HepG2 (cell line): Measurements from ENCODE around the gene LHFPL2. TPM values are rescaled to one million over a fixed set of nuclear protein-coding genes. Genes with fewer than 3 reads are reported as not detected.

ENCODE experiments used
- ATAC-seq: fragments of 200-7000 bp; cut with Tn5 transposase; 3 replicates; pipeline ENCODE4 v1.9.1; 2020; ENCODE audit warnings: mild to moderate bottlenecking, moderate library complexity
- Bru-seq: library from RNA; stranded (reverse); fragments of 400-500 nt; gene quantifications from one replicate; lab custom pipeline; 2021; lab: Mats Ljungman, UMichigan
- BruChase-seq, 2 experiments: library from RNA; stranded (reverse); fragments of 400-500 nt; gene quantifications; one replicate each; lab custom pipeline; 2021; lab: Mats Ljungman, UMichigan
- BruUV-seq: library from RNA; stranded (reverse); fragments of 400-500 nt; replicated peaks from 2 replicates; lab custom pipeline; 2021; lab: Mats Ljungman, UMichigan
- CTCF ChIA-PET: fragments of 300-600 bp; formaldehyde crosslinking; extraction: SDS; loops from one replicate; lab custom pipeline; 2021; ENCODE audit warnings: low total read pairs, inconsistent platforms, low intra/inter-chr PET ratio; lab: Yijun Ruan, JAX
- POLR2A ChIA-PET: fragments of 350-600 bp; sonication (Branson Sonifier 250); formaldehyde crosslinking; loops from one replicate; lab custom pipeline; 2020; ENCODE audit warnings: antibody characterized with exemption, inconsistent platforms; lab: Yijun Ruan, JAX
- DNase-seq: peaks from one replicate; pipeline ENCODE4 v3.0.0-alpha.2; 2015; ENCODE audit warnings: low spot score
- FAIRE-seq: peaks from 3 replicates; lab custom pipeline; 2011; peaks lifted over from hg19 to GRCh38; lab: Jason Lieb, UNC
- H2AFZ ChIP-seq: one replicate; pipeline ENCODE4 v1.6.1; 2011; ENCODE audit warnings: low read length, inconsistent platforms
- H3K27ac ChIP-seq: fragments of 300-600 bp; 3 replicates; pipeline ENCODE4 v1.8.0; 2011; ENCODE audit warnings: mixed run types, mild to moderate bottlenecking, mixed read lengths, low read length, inconsistent platforms; ENCODE audit not compliant: insufficient read depth; ENCODE audit errors: extremely low read length
- H3K27me3 ChIP-seq, 2 experiments: fragments of 200-600 bp in 1 of 2; 2 replicates in 1 of 2; 3 replicates in 1 of 2; pipeline versions ENCODE4 v1.6.0 to v1.8.0; 2011; ENCODE audit warnings: low read length in 2 of 2, mild to moderate bottlenecking in 2 of 2, moderate library complexity in 2 of 2, inconsistent platforms in 1 of 2; ENCODE audit not compliant: insufficient read depth in 2 of 2, control insufficient read depth in 1 of 2
- H3K36me3 ChIP-seq, 2 experiments: fragments of 200-600 bp in 1 of 2; replicated peaks in 1 of 2; 2 replicates in 1 of 2; 3 replicates in 1 of 2; pipeline versions ENCODE4 v1.5.1 to v1.8.0; 2011; ENCODE audit warnings: low read length in 2 of 2, inconsistent platforms in 1 of 2; ENCODE audit not compliant: insufficient read depth in 2 of 2, control insufficient read depth in 1 of 2
- H3K4me1 ChIP-seq: 2 replicates; pipeline ENCODE4 v1.5.1; 2012; ENCODE audit warnings: low read length, inconsistent platforms; ENCODE audit not compliant: insufficient read depth
- H3K4me2 ChIP-seq: 2 replicates; pipeline ENCODE4 v1.6.0; 2011; ENCODE audit warnings: low read depth, low read length, inconsistent platforms
- H3K4me3 ChIP-seq, 3 experiments: fragments of 200-600 bp in 1 of 3; sonication (generic), shearing (Covaris generic) in 1 of 3; replicated peaks in 1 of 3; 2 replicates each; pipeline ENCODE4 v1.5.1; 2011 to 2016; ENCODE audit warnings: low read length in 3 of 3, inconsistent platforms in 2 of 3, low read depth in 2 of 3, mild to moderate bottlenecking in 2 of 3, control low read depth in 1 of 3, mixed read lengths in 1 of 3; ENCODE audit not compliant: insufficient read depth in 1 of 3
- H3K79me2 ChIP-seq: one replicate; pipeline ENCODE4 v1.6.1; 2011; ENCODE audit warnings: low read length, inconsistent platforms; ENCODE audit not compliant: insufficient read depth
- H3K9ac ChIP-seq: 2 replicates; pipeline ENCODE4 v1.6.0; 2011; ENCODE audit warnings: mild to moderate bottlenecking, low read depth, low read length, inconsistent platforms; ENCODE audit not compliant: insufficient read depth
- H3K9me3 ChIP-seq: 2 replicates; pipeline ENCODE4 v1.5.1; 2012; ENCODE audit warnings: mild to moderate bottlenecking, low read length
- H4K20me1 ChIP-seq: 2 replicates; pipeline ENCODE4 v1.6.0; 2011; ENCODE audit warnings: inconsistent platforms, mild to moderate bottlenecking, low read length, moderate library complexity; ENCODE audit not compliant: insufficient read depth
- BCL6 ChIP-seq: IDR thresholded peaks from 2 replicates; pipeline ENCODE4 v1.6.1; 2016; ENCODE audit warnings: missing genetic modification reagents, missing compliant biosample characterization
- GABPB1 ChIP-seq: IDR thresholded peaks from 2 replicates; pipeline ENCODE4 v1.6.1; 2016; ENCODE audit warnings: mild to moderate bottlenecking, missing genetic modification reagents, moderate library complexity, missing compliant biosample characterization
- HHEX ChIP-seq: IDR thresholded peaks from 2 replicates; pipeline ENCODE4 v1.6.1; 2016; ENCODE audit warnings: control low read depth
- IRF2 ChIP-seq: IDR thresholded peaks from 2 replicates; pipeline ENCODE4 v1.6.1; 2018; ENCODE audit warnings: missing genetic modification reagents, missing compliant biosample characterization
- MBD4 ChIP-seq: IDR thresholded peaks from 2 replicates; pipeline ENCODE4 v1.6.1; 2012; ENCODE audit warnings: low read length, inconsistent platforms, borderline replicate concordance
- SCMH1 ChIP-seq: sonication (generic); formaldehyde crosslinking; IDR thresholded peaks from 2 replicates; pipeline ENCODE4 v1.9.0; 2021; ENCODE audit warnings: missing genetic modification reagents, mild to moderate bottlenecking, borderline replicate concordance
- ZBTB8A ChIP-seq: sonication (generic); formaldehyde crosslinking; IDR thresholded peaks from 2 replicates; pipeline ENCODE4 v1.4.0; 2020; ENCODE audit warnings: mild to moderate bottlenecking, low read depth, missing genetic modification reagents, borderline replicate concordance
- ZNF329 ChIP-seq: sonication (generic); formaldehyde crosslinking; IDR thresholded peaks from 2 replicates; pipeline ENCODE4 v1.9.0; 2021; ENCODE audit warnings: low read depth, mild to moderate bottlenecking, missing genetic modification reagents
- ZNF430 ChIP-seq: sonication (generic); formaldehyde crosslinking; IDR thresholded peaks from 2 replicates; pipeline ENCODE4 v1.9.0; 2021; ENCODE audit warnings: mild to moderate bottlenecking, missing genetic modification reagents
- ZNF816 ChIP-seq: sonication (generic); formaldehyde crosslinking; IDR thresholded peaks from 2 replicates; pipeline ENCODE4 v1.8.0; 2022; ENCODE audit warnings: missing genetic modification reagents, mild to moderate bottlenecking, borderline replicate concordance
- WGBS: methylation state at CpG from one replicate; pipeline ENCODE4 v1.1.6; 2017; ENCODE audit warnings: low lambda C conversion rate; 5-methylcytosine and 5-hydroxymethylcytosine counted together
- in situ Hi-C: cut with HindIII; loops from 2 replicates; pipeline ENCODE4 v1.10.0; 2017; ENCODE audit warnings: low pct_unique_long_range_greater_than_20kb; ENCODE audit not compliant: extremely low pct_ligation_motif_present
- intact Hi-C: fragments of 100-400 bp; cut with micrococcal nuclease; formaldehyde crosslinking; loops from one replicate; pipeline ENCODE4 v1.10.0; 2022; ENCODE audit not compliant: unreplicated experiment
- long read RNA-seq, 2 experiments: library from RNA in 1 of 2; library from polyadenylated mRNA in 1 of 2; stranded (forward) in 1 of 2; unstranded in 1 of 2; transcript quantifications; one replicate each; pipeline ENCODE4 v2.0.0, GENCODE V29; 2019 to 2022
- polyA minus RNA-seq, 3 experiments: library from RNA; depleted of rRNA, polyadenylated mRNA; stranded (reverse); fragments of >200 nt; gene quantifications; 2 replicates each; pipeline ENCODE4 v1.2.3, GENCODE V29; 2011; ENCODE audit warnings: low replicate concordance in 1 of 3
- polyA plus RNA-seq, 8 experiments: library from polyadenylated mRNA; depleted of rRNA in 3 of 8; stranded (reverse) in 7 of 8; unstranded in 1 of 8; fragments of >200 nt; fragmentation: Illumina TruSeq in 4 of 8; extraction: Trizol in 4 of 8; gene quantifications; 2 replicates each; pipeline versions ENCODE4 v1.2.1 to v1.2.3, GENCODE V29; 2011 to 2016; ENCODE audit warnings: low read depth in 4 of 8, missing spikeins in 1 of 8, mixed read lengths in 1 of 8; ENCODE audit not compliant: insufficient read depth in 1 of 8
- total RNA-seq, 5 experiments: library from RNA; depleted of rRNA; stranded (reverse); fragments of >200 nt; fragmentation: Illumina TruSeq; extraction: Trizol; gene quantifications; 2 replicates each; pipeline ENCODE4 v1.2.3, GENCODE V29; 2016; ENCODE audit warnings: low read depth in 1 of 5
- TF ChIP-seq, protein P1 (sequence below): sonication (generic); formaldehyde crosslinking; IDR thresholded peaks from 2 replicates; pipeline ENCODE4 v1.5.0; 2020; ENCODE audit warnings: missing genetic modification reagents, mild to moderate bottlenecking, borderline replicate concordance
- TF ChIP-seq, protein P2 (sequence below): sonication (generic); formaldehyde crosslinking; IDR thresholded peaks from 2 replicates; pipeline ENCODE4 v1.4.0; 2020; ENCODE audit warnings: missing genetic modification reagents

Gene LHFPL2, protein sequence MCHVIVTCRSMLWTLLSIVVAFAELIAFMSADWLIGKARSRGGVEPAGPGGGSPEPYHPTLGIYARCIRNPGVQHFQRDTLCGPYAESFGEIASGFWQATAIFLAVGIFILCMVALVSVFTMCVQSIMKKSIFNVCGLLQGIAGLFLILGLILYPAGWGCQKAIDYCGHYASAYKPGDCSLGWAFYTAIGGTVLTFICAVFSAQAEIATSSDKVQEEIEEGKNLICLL
- 20.0 TPM in 2 replicates for total RNA-seq (2016; rRNA removed; fragmentation: Illumina TruSeq; extraction: Trizol)
- total RNA-seq (2016; cell fraction: cytosol; rRNA removed; fragmentation: Illumina TruSeq; extraction: Trizol; ENCODE audit: low read depth), result 9.3 and 10.4 TPM in 2 replicates
- total RNA-seq (2016; cell fraction: insoluble cytoplasmic fraction; rRNA removed; fragmentation: Illumina TruSeq; extraction: Trizol), result 18.6 and 20.5 TPM in 2 replicates
- 15.5 and 16.5 TPM in 2 replicates for total RNA-seq (2016; cell fraction: membrane; rRNA removed; fragmentation: Illumina TruSeq; extraction: Trizol)
- total RNA-seq (2016; cell fraction: nucleus; rRNA removed; fragmentation: Illumina TruSeq; extraction: Trizol), result 29.5 and 30.3 TPM in 2 replicates
- polyA plus RNA-seq (2011; rRNA removed), result 6.0 and 6.3 TPM in 2 replicates
- 4.6 and 6.5 TPM in 2 replicates for polyA plus RNA-seq (2011; cell fraction: cytosol; rRNA removed)
- 8.6 and 9.9 TPM in 2 replicates for polyA plus RNA-seq (2011; cell fraction: nucleus; rRNA removed)
- 9.2 and 12.5 TPM in 2 replicates for polyA plus RNA-seq (2012)
- 1.4 and 1.7 TPM in 2 replicates for polyA plus RNA-seq (2016; cell fraction: cytosol; fragmentation: Illumina TruSeq; extraction: Trizol; ENCODE audit: low read depth)
- 12.6 and 13.6 TPM in 2 replicates for polyA plus RNA-seq (2016; cell fraction: insoluble cytoplasmic fraction; fragmentation: Illumina TruSeq; extraction: Trizol; ENCODE audit: low read depth)
- polyA plus RNA-seq (2016; cell fraction: membrane; fragmentation: Illumina TruSeq; extraction: Trizol; ENCODE audit: low read depth), result 5.8 and 5.9 TPM in 2 replicates
- 26.4 and 29.4 TPM in 2 replicates for polyA plus RNA-seq (2016; cell fraction: nucleus; fragmentation: Illumina TruSeq; extraction: Trizol; ENCODE audit: insufficient read depth, low read depth)
- polyA minus RNA-seq (2011; rRNA and poly(A)+ RNA removed; ENCODE audit: low replicate concordance), result 9.6 and 24.5 TPM in 2 replicates
- 13.1 and 14.4 TPM in 2 replicates for polyA minus RNA-seq (2011; cell fraction: cytosol; rRNA and poly(A)+ RNA removed)
- 23.7 and 26.4 TPM in 2 replicates for polyA minus RNA-seq (2011; cell fraction: nucleus; rRNA and poly(A)+ RNA removed)
- Bru-seq, nascent RNA, result percentile 85 among the genes with signal in this experiment
- BruChase-seq, experiment 1, labeled RNA remaining after a 6-hour chase, result percentile 74 among the genes with signal in this experiment
- percentile 78 among the genes with signal in this experiment for BruChase-seq, experiment 2, labeled RNA remaining after a 2-hour chase
- long read RNA-seq, experiment 1, full-length matches to known transcripts, result 1 of 10 reads
- long read RNA-seq, experiment 1, partial matches to known transcripts, result 1 of 10 reads
- long read RNA-seq, experiment 1, other reads (novel, unspliced or antisense), result 8 of 10 reads
- long read RNA-seq, experiment 2, full-length matches to known transcripts, result 9 of 63 reads
- long read RNA-seq, experiment 2, partial matches to known transcripts, result 2 of 63 reads
- long read RNA-seq, experiment 2, other reads (novel, unspliced or antisense), result 52 of 63 reads

DNA sequence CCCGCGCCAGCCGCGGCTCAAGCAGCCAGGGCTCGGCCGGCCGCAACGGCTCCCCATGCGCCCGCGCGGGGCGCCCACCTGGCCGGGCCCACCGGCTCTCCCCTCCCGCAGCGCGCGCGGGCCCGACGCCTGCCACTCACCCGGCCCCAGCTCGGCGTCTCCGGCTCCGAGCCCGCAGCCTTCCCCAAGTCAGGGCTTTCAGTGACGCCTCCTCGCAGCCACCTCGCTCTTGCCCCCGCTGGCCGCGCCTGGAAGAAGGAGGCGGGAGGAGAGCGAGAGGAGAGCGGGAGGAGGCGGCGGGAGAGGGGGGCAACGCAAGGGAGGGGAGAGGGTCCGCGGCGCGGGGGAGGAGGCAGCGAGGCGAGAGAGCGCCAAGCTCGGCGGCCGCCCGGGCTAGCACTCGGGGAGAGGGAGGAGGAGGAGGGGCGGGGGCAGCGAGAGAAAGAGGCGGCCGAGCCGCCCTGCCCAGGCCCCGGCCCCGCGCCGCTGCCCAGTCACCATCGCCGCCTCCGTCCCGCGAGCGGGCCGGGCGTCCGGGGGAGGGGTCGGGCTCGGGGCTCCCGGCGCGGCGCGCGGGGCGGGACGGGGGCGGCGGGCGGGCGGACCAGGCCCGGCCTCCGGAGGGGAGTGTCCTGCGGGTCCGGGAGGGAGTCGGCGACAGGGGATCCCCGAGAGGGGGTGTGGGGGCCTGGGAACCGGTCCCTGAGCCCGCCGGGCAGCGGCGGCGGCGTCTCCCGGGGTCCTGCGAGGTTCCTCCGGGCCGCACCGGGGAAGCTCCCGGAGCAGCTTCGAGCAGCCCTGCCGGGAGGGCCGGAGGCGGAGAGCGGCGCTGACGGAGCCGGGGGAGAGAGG lies at the start of gene LHFPL2:
TSS of gene LHFPL2 (minus strand) at position 414 of the 852 bp plus-strand sequence. CDS start 138,559 bp downstream, outside the sequence.
- H3K27me3 ChIP-seq, result no peaks in the 10 kb centered on the region
- WGBS, result 1% methylated on average over 38 of the region's 112 CpGs
- POLR2A ChIA-PET, result interaction anchor here (0.8 to 2.2 kb wide), 7 partner anchors 7 to 315 kb away, joined by 3 to 8 read pairs (median 3); no protein-coding TSS in a partner anchor
- H3K27ac ChIP-seq, result peak within 1 kb of the TSS; percentile 83
- H3K4me3 ChIP-seq, result peak within 1 kb of the TSS; percentile 64 to 97 (median 84)
- no TSS peak for BruUV-seq
- DNase-seq, result no peak
- H3K4me2 ChIP-seq, result peak within 1 kb of the TSS; percentile 90
- peak within 1 kb of the TSS; percentile 84 for H3K9ac ChIP-seq
- no peaks in the 10 kb centered on the region for H3K36me3 ChIP-seq
- peaks cover 56% of the 10 kb centered on the region for H3K4me1 ChIP-seq
- intact Hi-C loops, result loop anchor here (5.0 to 10.0 kb wide), 6 partner anchors 76 to 336 kb away; partner anchors contain the start of gene ARSB
- ATAC-seq, result peak; percentile 79
- no peaks in the 10 kb centered on the region; the same call in 1 of the 2 replicates for H4K20me1 ChIP-seq
- no peaks in the 10 kb centered on the region for H3K9me3 ChIP-seq
- CTCF ChIA-PET, result no interaction called here
- peaks cover 39% of the 10 kb centered on the region for H3K79me2 ChIP-seq
- in situ Hi-C loops, result no loop called here
- peak within 1 kb of the TSS; percentile 8 for H2AFZ ChIP-seq
- no peak for FAIRE-seq
- peak; percentile 35; the same call in 1 of the 2 replicates for TF ChIP-seq GABPB1
- no peak for TF ChIP-seq SCMH1 (CRISPR knock-in tag)
- peak; percentile 30 for TF ChIP-seq BCL6 (CRISPR knock-in tag)
- 0 out of 2 replicates have a peak, but pooled peaks have one; percentile 8 for TF ChIP-seq IRF2 (CRISPR knock-in tag)
- no peak for TF ChIP-seq ZBTB8A
- TF ChIP-seq, protein P1, sequence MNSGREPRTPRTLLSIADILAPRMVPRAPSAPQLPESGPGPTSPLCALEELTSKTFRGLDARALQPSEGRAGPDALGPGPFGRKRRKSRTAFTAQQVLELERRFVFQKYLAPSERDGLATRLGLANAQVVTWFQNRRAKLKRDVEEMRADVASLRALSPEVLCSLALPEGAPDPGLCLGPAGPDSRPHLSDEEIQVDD (CRISPR knock-in tag), result no peak
- TF ChIP-seq HHEX (CRISPR knock-in tag), result no peak
- TF ChIP-seq, protein P2, sequence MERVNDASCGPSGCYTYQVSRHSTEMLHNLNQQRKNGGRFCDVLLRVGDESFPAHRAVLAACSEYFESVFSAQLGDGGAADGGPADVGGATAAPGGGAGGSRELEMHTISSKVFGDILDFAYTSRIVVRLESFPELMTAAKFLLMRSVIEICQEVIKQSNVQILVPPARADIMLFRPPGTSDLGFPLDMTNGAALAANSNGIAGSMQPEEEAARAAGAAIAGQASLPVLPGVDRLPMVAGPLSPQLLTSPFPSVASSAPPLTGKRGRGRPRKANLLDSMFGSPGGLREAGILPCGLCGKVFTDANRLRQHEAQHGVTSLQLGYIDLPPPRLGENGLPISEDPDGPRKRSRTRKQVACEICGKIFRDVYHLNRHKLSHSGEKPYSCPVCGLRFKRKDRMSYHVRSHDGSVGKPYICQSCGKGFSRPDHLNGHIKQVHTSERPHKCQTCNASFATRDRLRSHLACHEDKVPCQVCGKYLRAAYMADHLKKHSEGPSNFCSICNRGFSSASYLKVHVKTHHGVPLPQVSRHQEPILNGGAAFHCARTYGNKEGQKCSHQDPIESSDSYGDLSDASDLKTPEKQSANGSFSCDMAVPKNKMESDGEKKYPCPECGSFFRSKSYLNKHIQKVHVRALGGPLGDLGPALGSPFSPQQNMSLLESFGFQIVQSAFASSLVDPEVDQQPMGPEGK (CRISPR knock-in tag), result peak; percentile 38; the same call in 1 of the 2 replicates
- 0 out of 2 replicates have a peak, but pooled peaks have one; percentile 48 for TF ChIP-seq ZNF329
- no peak for TF ChIP-seq MBD4
- TF ChIP-seq ZNF430 (CRISPR knock-in tag), result 0 out of 2 replicates have a peak, but pooled peaks have one; percentile 11
- no peak for TF ChIP-seq ZNF816
